ENCODE results near the gene GABARAPL2.
"Not testable (repeated sequence)": the region's sequence is repeated elsewhere in the genome, so short reads cannot be mapped to it uniquely, and the experiment has no call there.

The GABARAPL2 gene

DNA sequence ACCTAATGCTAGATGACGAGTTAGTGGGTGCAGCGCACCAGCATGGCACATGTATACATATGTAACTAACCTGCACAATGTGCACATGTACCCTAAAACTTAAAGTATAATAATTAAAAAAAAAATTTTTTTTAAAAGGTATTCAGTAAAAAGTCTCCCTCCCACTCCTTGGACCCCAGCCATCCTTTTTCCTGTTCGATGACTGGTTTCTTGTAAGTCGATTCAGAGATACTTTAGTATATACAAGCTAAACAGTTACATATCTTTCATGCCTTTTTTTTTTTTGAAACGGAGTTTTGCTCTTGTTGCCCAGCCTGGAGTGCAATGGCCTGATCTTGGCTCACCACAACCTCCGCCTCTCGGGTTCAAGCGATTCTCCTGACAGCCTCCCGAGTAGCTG lies 25.7 kb downstream of the GABARAPL2 start:
- DNase-seq (ENCODE audit: low read depth) = not testable (repeated sequence)

DNA sequence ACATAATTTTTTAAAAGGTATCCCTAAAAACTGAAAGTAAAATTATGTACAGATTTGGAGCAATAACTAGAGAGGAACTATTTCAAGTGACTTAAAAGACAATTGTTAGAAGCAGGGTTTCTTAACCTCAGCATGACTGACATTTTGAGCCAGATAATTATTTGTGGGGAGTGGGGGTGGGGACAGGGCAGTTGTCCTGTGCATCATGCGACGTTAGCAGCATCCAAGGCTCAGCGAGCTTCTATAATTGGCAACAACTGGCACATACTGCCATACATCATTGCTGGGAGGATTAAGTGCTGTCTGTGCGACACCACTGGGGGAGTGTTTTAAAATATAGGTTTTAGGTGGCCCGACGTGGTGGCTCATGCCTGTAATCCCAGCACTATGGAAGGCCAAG lies 27.1 kb downstream of the GABARAPL2 start:
- DNase-seq (ENCODE audit: low read depth) = no peak

DNA sequence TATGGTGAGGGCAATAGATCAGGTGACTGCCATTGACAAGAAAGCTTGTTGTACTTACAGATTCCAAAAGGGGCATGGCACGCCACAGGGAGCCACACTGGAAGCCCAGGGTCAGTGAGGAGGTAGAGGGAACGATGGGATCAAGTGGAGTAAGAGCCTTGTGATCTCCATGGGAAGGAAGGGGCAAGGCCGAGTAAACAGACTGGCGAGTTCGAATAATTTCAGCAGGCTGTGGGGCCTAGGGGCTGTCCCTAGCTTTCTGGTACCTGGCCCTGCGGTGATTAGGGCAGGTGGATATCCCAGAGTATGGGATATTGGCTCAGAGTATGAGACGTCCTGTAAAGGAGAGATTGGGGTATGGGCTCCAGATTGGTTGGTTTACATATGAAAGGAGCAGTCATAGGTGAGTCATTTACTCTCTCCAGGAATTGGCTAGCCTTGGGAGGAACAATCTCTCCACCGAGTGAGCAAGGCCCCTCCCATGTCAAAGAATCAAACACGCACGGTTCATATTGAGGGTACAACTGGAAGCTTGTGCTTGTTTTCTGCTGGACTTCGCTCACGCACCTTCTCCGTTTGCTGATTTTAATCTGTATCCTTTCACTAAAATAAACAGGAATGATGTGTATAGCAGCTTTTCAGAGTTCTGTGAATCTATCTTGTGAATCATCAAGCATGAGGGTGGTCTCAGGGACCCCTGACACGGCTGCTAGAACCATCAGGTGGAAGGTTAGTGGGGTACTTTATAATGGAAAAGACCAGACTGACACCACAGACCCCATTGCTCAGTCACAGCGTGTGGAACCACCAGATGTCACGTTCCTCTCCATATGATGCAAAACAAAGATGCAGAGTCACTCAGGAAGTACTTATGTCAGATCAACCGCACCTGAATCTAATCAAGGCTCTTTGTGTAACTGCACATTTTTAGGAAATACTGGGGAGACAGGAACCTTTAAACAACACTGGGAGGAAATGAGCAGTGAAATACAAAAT lies 27.9 kb downstream of the GABARAPL2 start:
- DNase-seq (ENCODE audit: low read depth) = peak; percentile 73

DNA sequence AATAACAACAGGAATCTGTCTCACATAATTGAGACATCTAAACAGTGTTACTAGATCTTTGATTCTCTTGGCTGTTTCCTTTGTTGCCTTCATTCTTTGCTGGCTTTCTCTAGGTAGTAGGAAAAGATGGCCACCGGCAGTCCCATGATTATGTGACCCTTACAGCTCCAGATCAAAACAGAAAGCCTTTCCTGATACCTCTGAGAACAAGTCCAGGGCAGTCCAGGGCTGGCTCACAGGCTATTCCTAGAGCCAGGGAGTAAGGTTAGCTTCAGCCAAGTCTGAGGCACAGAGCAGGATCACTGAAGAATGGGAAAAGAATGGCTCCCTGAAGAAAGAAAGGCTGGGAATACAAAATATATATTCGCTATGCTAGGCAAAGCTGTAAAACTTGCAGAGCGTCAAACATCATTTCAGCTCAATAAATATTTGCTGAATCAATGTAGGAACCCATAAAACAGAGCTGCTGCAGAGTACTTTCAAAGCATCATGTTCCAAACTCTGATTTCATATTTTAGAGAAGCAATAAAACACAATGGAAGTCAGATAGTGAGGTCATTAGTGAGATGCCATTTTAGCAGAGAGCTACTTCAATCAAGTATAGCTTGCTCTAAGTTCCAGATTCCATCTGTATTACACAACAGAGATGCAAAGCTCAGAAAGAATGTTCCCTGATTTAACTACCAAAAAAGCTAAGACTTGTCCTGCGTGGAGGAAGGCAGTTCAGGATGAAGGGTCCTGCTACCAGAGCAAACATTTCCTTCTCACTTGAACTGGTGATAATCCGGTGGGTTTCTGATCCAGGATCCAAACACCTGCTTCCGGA lies 33.5 kb downstream of the GABARAPL2 start:
- no peak for DNase-seq (ENCODE audit: low read depth)

DNA sequence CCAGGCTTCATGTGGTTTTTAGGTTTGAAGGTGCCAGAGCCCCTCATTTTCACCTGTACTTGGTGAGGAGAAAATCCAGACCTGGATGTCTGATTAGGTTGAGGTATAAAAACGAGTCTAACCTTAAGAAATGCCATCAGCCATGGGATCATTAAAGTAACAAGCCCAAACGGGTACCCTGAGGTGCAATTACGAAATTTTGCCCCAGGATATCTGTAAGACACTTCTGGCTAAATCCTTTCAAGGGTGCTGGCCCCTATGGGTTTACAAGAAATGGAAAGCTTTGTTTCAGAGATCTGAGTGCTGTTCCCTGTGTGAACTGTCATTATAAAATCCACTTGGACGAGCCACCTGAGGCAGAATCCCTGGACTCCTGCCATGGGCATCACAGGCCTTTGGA lies 37.1 kb downstream of the GABARAPL2 start:
- no peak for DNase-seq (ENCODE audit: low read depth)

DNA sequence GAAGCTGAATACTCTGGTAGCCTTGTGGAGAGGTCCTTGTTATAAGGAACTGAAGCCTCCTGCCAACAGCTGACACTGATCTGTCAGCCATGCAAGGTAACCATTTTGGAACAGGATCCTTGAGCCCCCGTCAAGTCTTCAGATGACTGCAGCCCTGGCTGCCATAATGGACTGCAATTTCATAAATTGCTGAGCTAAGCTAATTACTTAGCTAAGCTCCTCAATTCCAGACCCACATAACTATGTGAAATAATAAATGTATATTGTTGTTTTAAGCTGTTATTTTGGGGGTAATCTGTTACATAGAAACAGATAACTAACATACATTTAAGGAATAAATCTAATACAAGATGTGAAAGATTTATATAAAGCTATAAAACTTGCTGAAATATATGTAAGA lies 40.3 kb downstream of the GABARAPL2 start:
- DNase-seq (ENCODE audit: low read depth) = no peak

DNA sequence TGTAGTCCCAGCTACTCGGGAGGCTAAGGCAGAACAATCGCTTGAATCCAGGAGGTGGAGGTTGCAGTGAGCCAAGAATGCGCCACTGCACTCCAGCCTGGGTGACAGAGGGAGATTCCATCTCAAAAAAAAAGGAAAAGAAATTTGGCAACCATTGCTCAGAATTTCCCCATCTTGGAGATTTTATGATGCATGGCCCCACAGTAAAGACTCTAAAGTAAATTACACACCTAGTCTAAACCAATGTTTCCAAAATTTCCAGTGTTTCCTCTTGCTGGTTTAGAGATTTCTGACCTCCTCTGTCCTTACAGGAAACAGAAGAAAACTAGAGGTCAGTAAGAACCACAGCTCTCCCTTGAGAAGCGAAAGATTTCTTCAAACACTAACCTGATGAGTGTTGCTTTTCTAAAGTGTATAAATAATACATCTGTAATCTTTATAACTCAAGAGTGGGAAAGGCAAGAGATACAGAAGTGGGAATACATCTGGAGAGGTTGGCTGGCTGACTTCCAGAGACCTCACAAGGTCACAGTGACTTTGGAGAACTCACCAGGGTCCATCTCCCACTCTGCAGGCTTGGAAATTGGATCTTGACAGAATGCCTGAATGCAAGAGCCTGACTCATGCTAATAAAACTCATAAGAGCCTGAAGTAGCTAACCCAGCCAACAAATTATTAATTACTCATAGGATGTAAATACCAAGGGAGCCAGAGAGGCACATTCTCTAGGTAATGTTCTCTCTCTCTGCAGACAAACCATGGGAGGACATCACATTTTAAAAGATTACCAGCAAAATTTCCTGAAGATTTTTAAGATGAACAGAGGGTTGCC lies 48.1 kb downstream of the GABARAPL2 start:
- DNase-seq (ENCODE audit: low read depth) = no peak

DNA sequence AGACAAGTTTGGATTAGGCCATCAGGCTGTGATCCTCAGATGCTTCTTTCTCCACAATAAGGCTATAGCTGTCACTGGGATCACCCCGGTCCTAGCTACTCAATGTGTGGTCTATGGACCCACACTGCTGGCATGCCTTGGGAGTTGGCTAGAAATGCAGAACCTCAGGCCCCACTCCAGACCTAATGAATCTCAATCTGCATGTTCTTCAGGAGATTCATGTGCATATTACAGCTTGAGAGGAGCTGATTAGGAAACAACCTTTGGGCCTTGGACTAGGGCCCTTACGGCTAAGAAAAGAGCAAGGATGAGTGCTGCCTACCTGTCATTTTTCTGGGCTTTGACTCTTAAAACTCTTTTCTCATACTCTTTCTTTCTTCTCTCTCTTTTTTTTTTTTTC lies 49.4 kb downstream of the GABARAPL2 start:
- no peak for DNase-seq (ENCODE audit: low read depth)

DNA sequence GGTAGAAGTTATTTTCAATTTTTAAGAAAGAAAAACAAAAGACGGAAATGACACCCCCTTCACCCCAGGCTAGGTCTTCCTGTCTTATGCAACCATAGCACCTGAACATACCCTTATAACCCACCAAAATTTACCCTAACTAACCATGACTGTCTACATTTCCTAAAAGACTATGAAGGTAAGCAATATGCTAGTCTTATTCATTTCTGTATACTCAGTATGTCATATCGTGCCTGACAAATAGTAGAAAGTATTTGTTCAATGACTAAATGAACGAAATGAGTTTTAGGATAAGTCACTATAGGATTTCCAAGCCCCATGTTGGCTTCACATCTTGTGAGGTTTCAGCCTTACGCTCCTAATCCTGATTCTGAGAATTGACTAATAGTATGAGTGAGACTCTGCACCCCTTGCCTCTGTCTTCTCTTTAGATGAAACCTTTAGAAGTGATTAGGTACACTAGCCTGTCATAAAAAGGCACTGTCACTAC lies 50.4 kb downstream of the GABARAPL2 start:
- no peak for DNase-seq (ENCODE audit: low read depth)

DNA sequence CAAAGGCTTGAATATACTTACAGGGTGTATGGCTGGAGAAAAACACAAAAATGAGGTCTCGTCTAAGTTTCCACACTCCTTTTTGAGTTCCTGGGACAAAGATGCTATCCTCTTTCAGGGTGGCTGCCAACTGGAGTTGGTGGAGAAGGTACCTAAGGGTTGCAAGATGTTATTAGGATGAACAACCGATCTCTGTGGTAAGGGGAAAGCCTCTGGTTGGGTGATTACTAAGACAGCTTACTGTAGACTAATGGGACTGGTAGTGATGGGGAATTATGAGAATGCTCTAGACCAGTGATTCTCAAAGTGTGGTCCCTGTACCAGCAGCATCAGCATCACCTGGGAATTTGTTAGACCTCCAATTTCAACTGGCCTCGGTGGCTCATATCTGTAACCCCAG lies 50.9 kb downstream of the GABARAPL2 start:
- no peak for DNase-seq (ENCODE audit: low read depth)

DNA sequence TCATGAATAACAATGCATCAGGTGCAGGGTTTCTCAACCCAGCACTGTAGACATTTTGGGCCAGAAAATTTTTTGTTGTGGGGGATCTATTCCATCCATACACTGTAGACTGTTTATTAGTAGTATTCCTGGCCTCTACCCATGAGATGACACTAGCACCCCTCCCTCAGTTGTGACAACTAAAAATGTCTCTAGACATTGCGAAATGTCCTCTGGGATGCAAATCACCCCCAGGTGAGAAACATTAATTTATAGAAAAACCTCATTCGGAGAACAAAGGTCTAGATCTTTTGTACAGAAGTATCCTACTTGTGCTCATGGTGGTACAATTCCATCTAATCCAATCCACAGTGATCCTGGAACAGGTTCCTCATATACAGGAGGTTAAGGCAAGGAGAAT lies 52.6 kb downstream of the GABARAPL2 start:
- no peak for DNase-seq (ENCODE audit: low read depth)

DNA sequence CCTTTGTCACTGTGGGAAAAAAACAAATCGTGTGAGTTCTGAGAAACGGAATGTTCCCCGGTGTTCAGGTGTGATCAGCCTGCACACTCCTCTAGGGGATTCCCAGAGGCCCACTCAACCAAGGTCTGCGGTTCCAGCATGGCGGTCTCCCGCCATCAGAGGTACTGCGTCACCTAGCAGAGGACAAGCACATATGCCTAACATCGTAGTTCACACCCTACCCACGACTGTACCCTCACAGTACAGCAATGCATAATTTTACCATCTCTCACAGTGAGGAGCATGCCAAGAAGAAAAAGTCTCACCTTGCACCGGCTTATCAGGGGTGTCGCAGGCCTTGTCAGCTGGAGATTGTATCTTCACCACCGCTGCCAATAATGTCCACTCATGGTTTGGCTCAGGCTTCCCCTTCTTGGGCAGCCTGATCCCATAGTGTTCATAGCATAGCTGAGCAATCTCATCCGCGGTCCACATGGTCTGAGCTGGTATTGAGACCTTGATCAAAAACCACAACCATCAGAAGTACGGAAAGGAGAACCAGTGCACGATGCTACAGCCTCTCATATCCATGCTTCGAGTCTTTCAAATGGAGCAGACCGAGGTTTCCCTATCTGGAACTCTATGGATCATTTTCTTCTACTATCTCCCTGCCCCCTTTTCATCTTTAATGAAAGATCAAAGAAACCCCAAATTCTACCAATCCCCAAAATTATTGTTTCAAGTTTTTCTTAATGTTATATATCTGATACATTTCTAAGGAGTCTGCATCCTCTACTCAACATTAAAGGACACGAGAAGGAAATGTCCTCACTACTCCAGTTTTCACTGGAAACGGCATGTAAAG lies 54.4 kb downstream of the GABARAPL2 start:
- no peak for DNase-seq (ENCODE audit: low read depth)

DNA sequence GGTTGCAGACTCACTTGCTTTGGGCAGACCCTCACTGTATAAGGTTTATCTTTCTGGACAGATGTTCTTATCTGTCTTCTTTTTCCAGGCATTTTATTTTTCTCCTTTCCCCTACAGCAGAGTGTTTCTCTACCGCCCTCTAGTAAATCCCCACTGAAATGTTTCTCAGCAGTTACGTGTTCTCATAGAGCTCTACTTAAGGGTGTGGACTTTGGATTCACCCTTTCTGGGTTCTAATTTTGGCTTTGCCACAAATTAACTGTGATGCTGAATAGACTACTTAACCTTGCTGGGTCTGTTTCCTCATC lies 54.9 kb downstream of the GABARAPL2 start:
- DNase-seq (ENCODE audit: low read depth) = no peak

DNA sequence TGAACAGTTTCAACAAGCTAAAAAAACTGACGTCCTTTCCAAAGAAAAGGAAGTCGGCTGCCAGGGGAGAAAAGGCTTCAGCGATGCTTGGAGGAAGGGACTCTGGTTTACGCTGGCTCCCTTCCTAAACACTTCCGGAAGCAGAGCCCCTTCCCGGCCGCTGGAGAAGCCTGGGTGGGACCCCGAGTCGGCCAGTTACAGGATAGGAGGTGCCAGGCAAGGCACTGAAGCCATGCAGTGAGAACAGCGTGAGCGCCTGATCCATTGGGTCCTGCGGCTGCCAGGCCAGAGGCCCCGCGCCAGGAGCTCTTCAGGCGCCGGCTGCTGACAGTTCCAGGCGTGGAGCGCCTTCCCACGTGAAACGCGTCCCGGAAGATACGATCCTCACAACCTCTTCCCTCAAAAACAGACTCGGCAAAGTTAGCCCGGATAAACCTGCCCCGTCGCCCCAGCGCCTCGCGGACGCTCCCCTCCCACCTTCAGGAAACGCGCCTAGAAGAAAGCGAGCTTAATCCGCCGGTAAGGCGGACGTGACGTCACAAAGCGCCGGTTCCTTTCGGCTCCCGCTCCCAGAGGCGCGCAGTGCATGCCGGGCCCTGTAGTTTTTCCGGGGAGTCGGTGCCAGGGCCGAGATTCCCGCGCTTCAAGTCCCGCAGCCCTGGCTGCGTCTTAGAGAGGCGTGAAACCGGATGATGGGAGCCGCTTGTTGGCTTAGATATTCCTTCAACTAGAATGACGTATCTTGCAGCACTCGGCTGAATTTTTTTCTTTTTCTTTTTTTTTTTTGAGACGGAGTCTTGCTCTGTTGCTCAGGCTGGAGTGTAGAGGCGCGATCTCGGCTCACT lies 56.8 kb downstream of the GABARAPL2 start, which contains the start of gene ADAT1:
TSS of gene ADAT1 (minus strand) at position 521 of the 845 bp plus-strand sequence. CDS start 2,482 bp downstream, outside the sequence.
- DNase-seq (ENCODE audit: low read depth) = peak; percentile 97

DNA sequence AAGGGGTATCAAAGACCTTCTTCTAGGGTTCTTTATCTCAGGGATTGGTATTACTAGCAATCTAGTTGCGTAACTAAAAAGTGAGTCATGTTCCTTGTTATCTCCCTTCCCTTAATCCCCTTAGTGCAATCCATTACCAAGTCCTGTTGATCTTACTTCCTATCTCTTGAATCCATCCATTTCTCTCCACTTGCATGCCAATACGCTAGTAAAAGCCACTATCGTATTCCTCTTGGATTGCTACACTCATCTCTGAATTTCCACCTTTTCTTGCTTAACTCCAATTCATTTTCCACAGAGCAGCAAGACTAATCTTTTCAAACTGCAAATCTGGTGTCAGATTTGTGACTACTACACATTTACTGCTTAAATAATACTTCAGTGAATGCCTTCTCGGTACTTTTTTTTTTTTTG lies 58.7 kb downstream of the GABARAPL2 start:
- DNase-seq (ENCODE audit: low read depth) = no peak

DNA sequence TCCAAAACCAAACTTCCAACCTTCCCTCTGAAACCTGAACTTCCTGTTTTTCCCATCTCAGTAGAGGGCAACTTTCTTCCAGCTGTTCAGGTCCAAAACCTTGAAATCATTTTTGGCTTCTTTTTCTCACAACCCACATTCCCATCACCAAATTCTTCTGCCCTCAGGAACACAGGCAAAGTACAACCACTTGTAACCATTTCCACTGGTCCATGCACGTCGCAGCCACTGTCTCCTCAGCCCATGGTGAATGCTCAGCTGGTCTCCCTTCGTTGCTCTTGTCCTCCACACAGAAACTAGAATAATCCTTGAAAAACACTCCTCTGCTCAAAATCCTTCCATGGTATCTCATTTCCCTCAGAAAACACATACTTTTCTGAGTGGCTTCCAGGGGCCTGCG lies 60.6 kb downstream of the GABARAPL2 start:
- DNase-seq (ENCODE audit: low read depth) = no peak

Measured in fibroblast of gingiva (primary cell).